ENCODE results near the gene TOMM34. TPM values are rescaled to one million over a fixed set of nuclear protein-coding genes. Genes with fewer than 3 reads are reported as not detected.

TOMM34 gene
- total RNA-seq, 3 donors from 2014 or later (not counting 1 experiment from before 2014, with no cell fraction given) = 8.5 to 9.2 (median 8.8) TPM

DNA sequence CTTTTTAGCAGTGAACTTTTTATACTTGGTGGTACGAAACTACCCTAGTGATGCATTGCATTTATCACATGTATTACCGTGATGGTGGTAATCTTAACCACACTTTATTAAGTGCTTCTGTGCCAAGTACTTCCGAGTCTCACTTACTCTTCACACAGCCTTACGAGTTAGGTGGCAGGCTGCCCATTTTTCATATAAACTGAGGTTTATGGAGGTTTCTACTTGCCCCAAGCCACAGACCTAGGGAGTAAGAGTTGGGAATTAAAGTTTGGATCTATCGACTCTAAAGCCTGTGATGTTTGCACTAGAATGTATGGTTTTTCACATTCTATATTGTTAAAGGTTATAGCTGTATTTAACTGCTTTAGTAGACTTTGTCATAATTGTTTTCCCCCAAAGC lies 55.8 kb downstream of the TOMM34 start:
- Mint-ChIP-seq H3K27ac (peak overlapping the region in 1 of 2 donors; percentile 30), H3K4me1 (peaks cover 39 to 48% of the 10 kb centered on the region in 2 donors)

DNA sequence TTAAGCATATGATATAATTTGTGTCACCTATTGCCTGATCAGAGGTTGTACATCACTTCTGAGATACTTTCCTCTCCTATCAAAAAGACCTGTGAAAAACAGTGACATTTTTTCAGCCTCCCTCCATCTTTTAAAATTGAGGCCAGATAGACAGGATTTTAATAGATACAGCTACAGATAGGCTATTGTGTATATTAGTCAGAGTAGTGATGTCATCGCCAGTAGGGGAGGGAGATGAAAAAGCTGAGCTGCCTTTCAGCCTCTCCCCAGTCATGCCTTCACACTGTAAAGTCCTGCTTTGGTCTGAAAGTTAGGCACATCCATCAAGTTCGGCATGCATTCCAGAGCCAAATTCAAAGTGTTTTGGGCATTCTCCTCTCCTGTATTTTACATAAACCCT lies 58.2 kb downstream of the TOMM34 start:
- no peak overlapping the region for H3K4me3 ChIP-seq (ENCODE audit: low read length)
- intact Hi-C loops (cut with micrococcal nuclease) = no loop called here
- Mint-ChIP-seq H3K9me3 (no peaks in the 10 kb centered on the region), H3K4me1 (peaks cover 45 to 47% of the 10 kb centered on the region in 2 donors), H3K36me3 (peaks cover 15% of the 10 kb centered on the region), H3K27me3 (ENCODE audit: low read depth in 2 of 2) (no peaks in the 10 kb centered on the region), H3K27ac (peak overlapping the region; percentile 23 to 84), H3K4me3 (no peak overlapping the region)
- ATAC-seq = no peak
- TF ChIP-seq, protein P1, sequence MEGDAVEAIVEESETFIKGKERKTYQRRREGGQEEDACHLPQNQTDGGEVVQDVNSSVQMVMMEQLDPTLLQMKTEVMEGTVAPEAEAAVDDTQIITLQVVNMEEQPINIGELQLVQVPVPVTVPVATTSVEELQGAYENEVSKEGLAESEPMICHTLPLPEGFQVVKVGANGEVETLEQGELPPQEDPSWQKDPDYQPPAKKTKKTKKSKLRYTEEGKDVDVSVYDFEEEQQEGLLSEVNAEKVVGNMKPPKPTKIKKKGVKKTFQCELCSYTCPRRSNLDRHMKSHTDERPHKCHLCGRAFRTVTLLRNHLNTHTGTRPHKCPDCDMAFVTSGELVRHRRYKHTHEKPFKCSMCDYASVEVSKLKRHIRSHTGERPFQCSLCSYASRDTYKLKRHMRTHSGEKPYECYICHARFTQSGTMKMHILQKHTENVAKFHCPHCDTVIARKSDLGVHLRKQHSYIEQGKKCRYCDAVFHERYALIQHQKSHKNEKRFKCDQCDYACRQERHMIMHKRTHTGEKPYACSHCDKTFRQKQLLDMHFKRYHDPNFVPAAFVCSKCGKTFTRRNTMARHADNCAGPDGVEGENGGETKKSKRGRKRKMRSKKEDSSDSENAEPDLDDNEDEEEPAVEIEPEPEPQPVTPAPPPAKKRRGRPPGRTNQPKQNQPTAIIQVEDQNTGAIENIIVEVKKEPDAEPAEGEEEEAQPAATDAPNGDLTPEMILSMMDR (IDR thresholded peaks at IDR 0.05) = no peak
- H3K4me1 ChIP-seq (ENCODE audit: control insufficient read depth, insufficient read depth, low read length) = peaks cover 23% of the 10 kb centered on the region
- WGBS (ENCODE audit: insufficient coverage) = 100% methylated on average over 2 of the region's 2 CpGs
- H3K36me3 ChIP-seq (ENCODE audit: control insufficient read depth, insufficient read depth, low read length) = peaks cover 62% of the 10 kb centered on the region
- H3K9me3 ChIP-seq (ENCODE audit: control insufficient read depth, insufficient read depth, low read length) = no peaks in the 10 kb centered on the region
- no peak overlapping the region for H3K27ac ChIP-seq (ENCODE audit: low read length)
- H3K27me3 ChIP-seq (ENCODE audit: control insufficient read depth, insufficient read depth, low read length) = no peaks in the 10 kb centered on the region
- DNase-seq = no peak

More for the DNA sequence above, 55.8 kb downstream of the TOMM34 start:
- intact Hi-C loops (cut with micrococcal nuclease) = no loop called here
- ATAC-seq = no peak
- H3K27me3 ChIP-seq (ENCODE audit: control insufficient read depth, insufficient read depth, low read length) = no peaks in the 10 kb centered on the region
- H3K36me3 ChIP-seq (ENCODE audit: control insufficient read depth, insufficient read depth, low read length) = peaks cover 70% of the 10 kb centered on the region
- H3K4me1 ChIP-seq (ENCODE audit: control insufficient read depth, insufficient read depth, low read length) = peaks cover 12% of the 10 kb centered on the region
- no peak overlapping the region for H3K27ac ChIP-seq (ENCODE audit: low read length)
- no peak for DNase-seq
- WGBS (ENCODE audit: insufficient coverage) = 100% methylated on average over 5 of the region's 5 CpGs
- no peaks in the 10 kb centered on the region for H3K9me3 ChIP-seq (ENCODE audit: control insufficient read depth, insufficient read depth, low read length)
- H3K27me3 Mint-ChIP-seq (ENCODE audit: low read depth in 2 of 2) = no peaks in the 10 kb centered on the region
- no peak overlapping the region for H3K4me3 Mint-ChIP-seq
- H3K4me3 ChIP-seq (ENCODE audit: low read length) = no peak overlapping the region
- no peaks in the 10 kb centered on the region for H3K9me3 Mint-ChIP-seq
- TF ChIP-seq, protein P1 (IDR thresholded peaks at IDR 0.05) = no peak
- peaks cover 15% of the 10 kb centered on the region for H3K36me3 Mint-ChIP-seq

DNA sequence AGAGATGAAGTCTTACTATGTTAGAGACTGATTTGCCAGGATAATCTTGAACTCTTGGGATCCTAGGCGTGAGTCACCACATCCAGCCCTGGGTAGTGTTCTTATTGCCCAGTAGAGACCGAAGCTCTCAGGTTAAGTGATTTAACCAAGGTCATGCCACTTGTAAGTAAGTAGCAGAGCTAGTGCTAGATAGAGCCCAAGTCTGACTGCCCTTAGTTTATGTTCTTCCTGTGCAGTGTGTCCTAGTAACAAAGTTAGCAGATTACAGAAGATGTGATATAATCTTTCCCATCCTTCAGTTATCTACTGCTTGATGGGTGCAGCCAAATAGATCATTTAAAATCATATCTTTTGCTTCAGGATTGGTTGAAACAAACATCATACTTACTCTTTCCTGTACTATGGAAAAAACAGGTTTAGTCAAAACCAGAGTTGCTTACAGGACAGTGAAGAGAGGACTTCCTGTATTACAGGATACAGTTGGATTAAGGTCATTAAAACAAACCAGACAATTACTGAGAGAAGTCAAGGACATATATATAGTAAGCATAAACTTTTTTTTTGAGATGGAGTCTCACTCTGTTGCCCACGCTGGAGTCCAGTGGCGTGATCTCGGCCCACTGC lies 59.9 kb downstream of the TOMM34 start:
- TF ChIP-seq, protein P1 (IDR thresholded peaks at IDR 0.05) = no peak
- Histone ChIP-seq H3K27ac (ENCODE audit: low read length) (peak overlapping the region; percentile 18), H3K4me3 (ENCODE audit: low read length) (no peak overlapping the region), H3K27me3 (ENCODE audit: control insufficient read depth, insufficient read depth, low read length) (no peaks in the 10 kb centered on the region), H3K36me3 (ENCODE audit: control insufficient read depth, insufficient read depth, low read length) (peaks cover 51% of the 10 kb centered on the region), H3K4me1 (ENCODE audit: control insufficient read depth, insufficient read depth, low read length) (peaks cover 26% of the 10 kb centered on the region), H3K9me3 (ENCODE audit: control insufficient read depth, insufficient read depth, low read length) (no peaks in the 10 kb centered on the region)
- Mint-ChIP-seq H3K4me1 (peaks cover 61 to 64% of the 10 kb centered on the region in 2 donors), H3K9me3 (no peaks in the 10 kb centered on the region), H3K4me3 (peak overlapping the region; percentile 29), H3K27me3 (ENCODE audit: low read depth in 2 of 2) (no peaks in the 10 kb centered on the region), H3K36me3 (peaks cover 13% of the 10 kb centered on the region), H3K27ac (peak overlapping the region; percentile 77 to 84)
- ATAC-seq (peak in 2 of 3 donors; percentile 31 to 32), DNase-seq (no peak)
- intact Hi-C loops (cut with micrococcal nuclease) = no loop called here
- 92% methylated on average over 5 of the region's 5 CpGs for WGBS (ENCODE audit: insufficient coverage)

DNA sequence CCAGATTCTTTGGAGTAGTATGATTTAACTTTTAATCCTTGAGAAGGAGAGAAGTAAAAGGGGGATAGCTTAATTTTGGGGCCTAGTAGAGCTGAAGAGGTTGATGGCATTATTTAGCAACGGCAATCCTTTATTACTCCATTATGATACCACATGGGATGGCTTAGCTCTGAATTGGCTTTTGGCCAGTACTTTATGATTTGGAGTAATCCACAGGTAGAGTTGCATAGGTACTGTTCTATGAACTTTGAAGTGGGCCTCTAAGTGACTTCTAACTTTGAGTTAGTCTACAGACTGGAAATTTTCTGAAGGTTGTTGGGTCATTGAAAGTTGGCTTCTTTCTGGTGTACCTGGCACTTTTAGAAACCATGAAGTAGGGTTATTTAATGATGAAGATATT lies 63.1 kb downstream of the TOMM34 start:
- peaks cover 70 to 77% of the 10 kb centered on the region in 2 donors for H3K4me1 Mint-ChIP-seq
- ATAC-seq (no peak), DNase-seq (no peak)
- intact Hi-C loops (cut with micrococcal nuclease) = no loop called here
- Histone ChIP-seq H3K4me3 (ENCODE audit: low read length) (no peak overlapping the region), H3K27ac (ENCODE audit: low read length) (no peak overlapping the region), H3K9me3 (ENCODE audit: control insufficient read depth, insufficient read depth, low read length) (no peaks in the 10 kb centered on the region), H3K36me3 (ENCODE audit: control insufficient read depth, insufficient read depth, low read length) (peaks cover 23% of the 10 kb centered on the region), H3K27me3 (ENCODE audit: control insufficient read depth, insufficient read depth, low read length) (no peaks in the 10 kb centered on the region), H3K4me1 (ENCODE audit: control insufficient read depth, insufficient read depth, low read length) (peaks cover 35% of the 10 kb centered on the region)
- TF ChIP-seq, protein P1 (IDR thresholded peaks at IDR 0.05) = no peak
- peak overlapping the region; percentile 67 for H3K4me3 Mint-ChIP-seq
- H3K27ac Mint-ChIP-seq = peak overlapping the region; percentile 72 to 77
- no peaks in the 10 kb centered on the region for H3K36me3 Mint-ChIP-seq
- H3K9me3 Mint-ChIP-seq = no peaks in the 10 kb centered on the region
- H3K27me3 Mint-ChIP-seq (ENCODE audit: low read depth in 2 of 2) = no peaks in the 10 kb centered on the region
- no CpG with 5 or more reads among the region's 1 CpG for WGBS (ENCODE audit: insufficient coverage)

Data from natural killer cell (primary cell).